Colon (tissue), 2 donors: ENCODE results near the gene RSPO3.
"Not testable (repeated sequence)": the region's sequence is repeated elsewhere in the genome, so short reads cannot be mapped to it uniquely, and the experiment has no call there.

Experiments
- FAIRE-seq: peaks from 2 replicates; lab custom pipeline; 2012; peaks lifted over from hg19 to GRCh38; lab: Jason Lieb, UNC
- donor health status: control.
- donor health status: control.

The RSPO3 gene

GRCh38 chr6:127118298-127119101 lies at the start of gene RSPO3:
Gene RSPO3 (plus strand): TSS chr6:127118671. CDS start chr6:127119193, 522 bp downstream.
- FAIRE-seq, result no peak

GRCh38 chr6:127069659-127070279 lies 48.7 kb upstream of the RSPO3 start:
- no peak for FAIRE-seq

- no peak for FAIRE-seq
Observed at GRCh38 chr6:127073222-127073621, 45.2 kb upstream of the RSPO3 start.

GRCh38 chr6:127076466-127076865 lies 42.0 kb upstream of the RSPO3 start:
- no peak for FAIRE-seq

- no peak for FAIRE-seq
Observed at GRCh38 chr6:127077886-127078285, 40.6 kb upstream of the RSPO3 start.

- no peak for FAIRE-seq
Observed at GRCh38 chr6:127078669-127079068, 39.8 kb upstream of the RSPO3 start.

GRCh38 chr6:127079681-127080080 lies 38.8 kb upstream of the RSPO3 start:
- no peak for FAIRE-seq

- FAIRE-seq, result no peak
Observed at GRCh38 chr6:127080081-127080480, 38.4 kb upstream of the RSPO3 start.

GRCh38 chr6:127083231-127083962 lies 35.1 kb upstream of the RSPO3 start:
- FAIRE-seq, result no peak

- FAIRE-seq, result no peak
Observed at GRCh38 chr6:127083963-127084310, 34.5 kb upstream of the RSPO3 start.

- no peak for FAIRE-seq
Observed at GRCh38 chr6:127085181-127085580, 33.3 kb upstream of the RSPO3 start.

GRCh38 chr6:127090051-127090450 lies 28.4 kb upstream of the RSPO3 start:
- FAIRE-seq, result no peak

- FAIRE-seq, result no peak
Observed at GRCh38 chr6:127092466-127092865, 26.0 kb upstream of the RSPO3 start.

- FAIRE-seq, result no peak
Observed at GRCh38 chr6:127094791-127095190, 23.7 kb upstream of the RSPO3 start.

- FAIRE-seq, result no peak
Observed at GRCh38 chr6:127096167-127096566, 22.3 kb upstream of the RSPO3 start.

- not testable (repeated sequence) for FAIRE-seq
Observed at GRCh38 chr6:127097442-127097841, 21.0 kb upstream of the RSPO3 start.

GRCh38 chr6:127100510-127101140 lies 17.8 kb upstream of the RSPO3 start:
- FAIRE-seq, result no peak

GRCh38 chr6:127102299-127102698 lies 16.2 kb upstream of the RSPO3 start:
- FAIRE-seq, result no peak

- no peak for FAIRE-seq
Observed at GRCh38 chr6:127102859-127103258, 15.6 kb upstream of the RSPO3 start.

- no peak for FAIRE-seq
Observed at GRCh38 chr6:127103482-127103881, 15.0 kb upstream of the RSPO3 start.

GRCh38 chr6:127107916-127108315 lies 10.6 kb upstream of the RSPO3 start:
- FAIRE-seq, result no peak

- FAIRE-seq, result no peak
Observed at GRCh38 chr6:127110712-127111111, 7.8 kb upstream of the RSPO3 start.

GRCh38 chr6:127111526-127111925 lies 6.9 kb upstream of the RSPO3 start:
- FAIRE-seq, result no peak
